Heart right ventricle (tissue), 16 donors: ENCODE results near the gene GTF2A1L. TPM values are rescaled to one million over a fixed set of nuclear protein-coding genes. Genes with fewer than 3 reads are reported as not detected.

ENCODE experiments used
- ATAC-seq, 8 donors: fragments of 200-7000 bp; cut with Tn5 transposase; one replicate each; pipeline ENCODE4 v1.9.1; 2020; ENCODE audit warnings: mild to moderate bottlenecking in 8 of 8, moderate library complexity in 8 of 8, moderate number of reproducible peaks in 1 of 8
- DNase-seq, 2 donors: peaks; one replicate each; pipeline ENCODE4 v3.0.0-alpha.2; 2020
- H3K27ac ChIP-seq, 10 donors: fragments of 200-600 bp; sonication (generic) in 2 of 10; one replicate each; pipeline versions ENCODE4 v1.5.0 to v1.8.0; 2020 to 2022; ENCODE audit warnings: mild to moderate bottlenecking in 3 of 10
- H3K27me3 ChIP-seq, 7 donors: fragments of 200-600 bp; one replicate each; pipeline ENCODE4 v1.8.0; 2021 to 2022; ENCODE audit warnings: mild to moderate bottlenecking in 2 of 7
- H3K36me3 ChIP-seq, 9 donors: fragments of 200-600 bp; sonication (generic) in 1 of 9; one replicate each; pipeline versions ENCODE4 v1.5.0 to v1.8.0; 2020 to 2022; ENCODE audit warnings: mild to moderate bottlenecking in 2 of 9
- H3K4me1 ChIP-seq, 9 donors: fragments of 200-600 bp; sonication (generic) in 1 of 9; one replicate each; pipeline versions ENCODE4 v1.5.0 to v1.8.0; 2020 to 2022; ENCODE audit warnings: mild to moderate bottlenecking in 4 of 9
- H3K4me3 ChIP-seq, 10 donors: fragments of 200-600 bp; sonication (generic) in 2 of 10; one replicate each; pipeline versions ENCODE4 v1.5.0 to v1.8.0; 2020 to 2022; ENCODE audit warnings: mild to moderate bottlenecking in 7 of 10, moderate library complexity in 2 of 10
- H3K9me3 ChIP-seq, 11 donors: fragments of 200-600 bp in 10 of 11; sonication (generic) in 2 of 11; one replicate each; pipeline versions ENCODE4 v1.5.0 to v1.8.0; 2013 to 2022; ENCODE audit warnings: mild to moderate bottlenecking in 2 of 11, control low read depth in 1 of 11, moderate library complexity in 1 of 11
- WGBS, 2 donors: extraction: QIAGEN DNeasy Blood & Tissue Kit; methylation state at CpG; one replicate each; pipeline ENCODE4 v1.1.7; 2013; ENCODE audit warnings: inconsistent platforms in 1 of 2; 5-methylcytosine and 5-hydroxymethylcytosine counted together
- intact Hi-C, 10 donors: fragments of 100-400 bp; cut with DNase I; formaldehyde crosslinking; loops; one replicate each; pipeline versions ENCODE4 v1.11.1 to v1.14.2; 2022
- polyA plus RNA-seq, 2 donors: library from polyadenylated mRNA; stranded (reverse); fragments of 200-250 nt; gene quantifications; one replicate each; pipeline ENCODE4 v1.2.3, GENCODE V29; 2013
- total RNA-seq, 10 donors: library from RNA; stranded (reverse); fragmentation: NEBNext Ultra II Directional in 3 of 10; extraction: Animal tissue kit (Norgen Biotek cat#: 25700) in 3 of 10; gene quantifications; one replicate each; pipeline versions ENCODE4 v1.2.1 to v1.2.4, GENCODE V29; 2021 to 2023
- TF ChIP-seq, protein P1 (sequence below), 9 donors: fragments of 200-600 bp; sonication (generic) in 2 of 9; IDR thresholded peaks; one replicate each; pipeline versions ENCODE4 v1.5.0 to v1.8.0; 2021 to 2022; ENCODE audit warnings: antibody characterized with exemption in 9 of 9, mild to moderate bottlenecking in 5 of 9, moderate library complexity in 1 of 9
- donor health status: Arrhythmogenic right ventricular cardiomyopathy.
- donor health status: ischemic (EF 13 %, LVEDD 7.1; RV severe dilation, severe dysfunction).
- donor health status: healthy with polysubstance abuse.
- donor health status: DM: no; HTN: yes; CAD: no.
- donor health status: DM: no; HTN: no; CAD: no.
- donor health status: ischemic (EF 25% LVEDD 6.9; RV normal size, moderate dysfunction).
- donor health status: ischemic (EF 25% LVEDD 5.7; RV mildly dilated, moderate dysfunction).
- donor health status: healthy.
- donor health status: DM: yes; HTN: yes; CAD: no.
- donor health status: Ischemic cardiomyopathy.
- donor health status: ischemic (EF 35%, LVEDD 5.7; RV mildly dilated, moderate dysfunction).
- donor health status: nonischemic (EF 11% LVEDD 7.7; RV severe dilation, severe dysfunction).
- donor health status: DM: yes; HTN: yes; CAD: no.
- donor health status: PGD.
- donor health status: ischemic (EF 29% LVEDD 5.4; RV normal size, mild dysfunction).
- donor health status: nonischemic (EF 23%, LVEDD 6.1; RV moderate dilation, normal function).

The GTF2A1L gene
- total and polyA plus RNA-seq, 12 donors, result 0.22 to 0.43 TPM; not detected in 10

DNA sequence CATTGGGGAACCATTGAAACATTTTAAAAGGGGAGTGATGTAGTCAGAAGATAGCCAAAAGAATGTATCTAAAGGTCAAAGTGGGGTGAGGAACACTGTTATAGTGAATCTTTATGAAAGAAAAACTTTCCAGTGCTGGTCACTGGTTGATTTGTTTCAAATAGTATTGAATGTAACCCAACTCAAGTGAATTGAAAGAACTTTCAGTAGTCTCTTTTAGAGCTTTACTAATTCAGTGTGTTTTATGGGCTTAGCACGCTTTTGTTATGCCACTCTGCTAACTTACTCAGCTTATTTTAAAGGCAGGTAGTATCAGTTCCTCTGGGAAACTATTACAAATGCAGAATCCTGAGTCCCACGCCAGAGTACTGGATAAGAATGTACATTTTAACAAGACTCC lies 57.3 kb downstream of the GTF2A1L start:
- Histone ChIP-seq H3K27ac (no peak overlapping the region), H3K4me1 (no peaks in the 10 kb centered on the region), H3K9me3 (peaks cover 0 to 7% (median 0%) of the 10 kb centered on the region in 11 donors), H3K36me3 (peaks cover 0 to 11% (median 0%) of the 10 kb centered on the region in 9 donors), H3K27me3 (no peaks in the 10 kb centered on the region), H3K4me3 (no peak overlapping the region)
- intact Hi-C loops, result no loop called here
- ATAC-seq, result no peak
- no peak for DNase-seq
- whole genome bisulfite sequencing, 2 donors, result 91 to 98% methylated on average over 2 of the region's 2 CpGs
- TF ChIP-seq, protein P1, sequence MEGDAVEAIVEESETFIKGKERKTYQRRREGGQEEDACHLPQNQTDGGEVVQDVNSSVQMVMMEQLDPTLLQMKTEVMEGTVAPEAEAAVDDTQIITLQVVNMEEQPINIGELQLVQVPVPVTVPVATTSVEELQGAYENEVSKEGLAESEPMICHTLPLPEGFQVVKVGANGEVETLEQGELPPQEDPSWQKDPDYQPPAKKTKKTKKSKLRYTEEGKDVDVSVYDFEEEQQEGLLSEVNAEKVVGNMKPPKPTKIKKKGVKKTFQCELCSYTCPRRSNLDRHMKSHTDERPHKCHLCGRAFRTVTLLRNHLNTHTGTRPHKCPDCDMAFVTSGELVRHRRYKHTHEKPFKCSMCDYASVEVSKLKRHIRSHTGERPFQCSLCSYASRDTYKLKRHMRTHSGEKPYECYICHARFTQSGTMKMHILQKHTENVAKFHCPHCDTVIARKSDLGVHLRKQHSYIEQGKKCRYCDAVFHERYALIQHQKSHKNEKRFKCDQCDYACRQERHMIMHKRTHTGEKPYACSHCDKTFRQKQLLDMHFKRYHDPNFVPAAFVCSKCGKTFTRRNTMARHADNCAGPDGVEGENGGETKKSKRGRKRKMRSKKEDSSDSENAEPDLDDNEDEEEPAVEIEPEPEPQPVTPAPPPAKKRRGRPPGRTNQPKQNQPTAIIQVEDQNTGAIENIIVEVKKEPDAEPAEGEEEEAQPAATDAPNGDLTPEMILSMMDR (IDR thresholded peaks at IDR 0.05), result no peak

DNA sequence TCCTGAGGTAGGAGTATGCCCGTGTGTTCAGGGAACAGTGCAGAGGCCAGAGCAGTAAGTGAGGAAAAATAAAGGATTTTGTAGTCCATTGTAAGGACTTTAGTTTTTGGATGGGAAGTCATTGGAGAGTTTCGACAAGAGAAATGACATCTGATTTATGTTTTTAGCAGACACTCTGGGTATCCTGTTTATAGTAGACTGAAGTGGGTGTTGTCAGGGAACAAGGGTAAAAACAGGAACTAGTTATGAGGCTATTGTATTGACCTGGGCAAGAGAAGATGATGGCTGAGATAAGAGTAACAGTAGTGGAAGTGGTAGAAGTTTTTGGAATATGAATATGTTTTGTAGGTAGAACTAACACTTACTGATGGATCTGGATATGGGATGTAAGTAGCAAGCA lies 59.8 kb downstream of the GTF2A1L start:
- ATAC-seq, result no peak
- TF ChIP-seq, protein P1 (IDR thresholded peaks at IDR 0.05), result no peak

DNA sequence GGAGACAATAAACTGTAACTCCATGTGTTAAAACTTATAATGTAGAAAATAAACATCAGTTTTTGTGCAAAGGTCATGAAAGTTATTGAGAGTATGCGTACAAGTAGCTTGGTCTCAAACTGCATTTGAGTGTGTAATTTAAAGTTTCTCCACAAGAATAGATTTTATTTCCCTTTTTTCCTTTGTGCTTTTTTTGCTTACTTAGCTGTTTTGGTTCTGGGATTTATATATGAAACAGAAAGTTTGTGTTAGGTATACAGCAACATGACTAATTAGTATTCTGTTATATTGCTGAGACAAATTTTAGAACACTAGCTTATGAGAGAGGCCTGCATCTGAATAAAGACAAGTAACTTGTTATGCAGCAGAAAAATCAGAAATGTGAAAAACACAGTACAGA lies 67.5 kb downstream of the GTF2A1L start:
- WGBS, 2 donors, result 94 to 95% methylated on average over 1 of the region's 1 CpG
- intact Hi-C loops, result no loop called here

More for the DNA sequence above, 59.8 kb downstream of the GTF2A1L start:
- WGBS, 2 donors, result 44 to 52% methylated on average over 2 of the region's 2 CpGs
- Histone ChIP-seq H3K4me3 (no peak overlapping the region), H3K4me1 (no peaks in the 10 kb centered on the region), H3K27me3 (no peaks in the 10 kb centered on the region), H3K9me3 (peaks cover 0 to 7% (median 0%) of the 10 kb centered on the region in 11 donors), H3K36me3 (no peaks in the 10 kb centered on the region), H3K27ac (no peak overlapping the region)
- intact Hi-C loops, result no loop called here
- no peak for DNase-seq

DNA sequence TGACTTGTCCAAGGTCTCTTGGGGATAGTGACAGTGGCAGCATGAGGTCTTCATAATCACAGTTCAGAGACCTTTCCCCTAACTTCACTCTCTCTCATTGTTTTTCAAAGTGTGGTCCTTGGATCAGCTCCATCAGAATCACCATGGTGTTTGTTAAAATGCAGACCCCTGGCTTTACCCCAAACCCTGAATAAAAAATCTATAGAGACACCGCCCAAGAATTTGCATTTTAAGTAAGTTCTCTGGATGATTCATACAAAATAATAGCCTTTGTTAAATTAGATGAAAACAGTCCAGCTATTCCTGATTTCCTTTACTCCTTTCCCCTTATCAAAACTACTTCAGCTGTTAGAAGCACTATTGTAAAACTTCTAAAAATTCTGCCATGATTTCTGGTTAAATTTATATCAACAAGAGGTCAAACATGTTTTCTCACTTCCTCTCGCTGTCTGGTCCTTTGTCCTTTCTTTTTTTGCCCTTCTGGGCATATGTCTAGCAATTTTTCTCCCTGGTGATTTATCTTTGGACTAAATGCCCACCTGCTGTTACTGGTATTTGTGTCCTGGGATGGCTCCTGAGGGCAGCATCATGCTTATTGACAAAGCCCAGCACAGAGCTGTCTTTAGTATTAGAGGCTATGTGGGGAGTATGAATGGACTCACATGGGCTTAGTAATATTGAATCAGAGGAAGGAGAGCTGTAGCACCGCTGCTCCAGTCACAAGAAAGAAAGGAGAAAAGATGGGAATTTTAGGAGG lies 74.5 kb downstream of the GTF2A1L start:
- DNase-seq, result no peak
- H3K4me1 ChIP-seq, result peaks cover 0 to 8% (median 0%) of the 10 kb centered on the region in 9 donors
- no peaks in the 10 kb centered on the region for H3K9me3 ChIP-seq
- TF ChIP-seq, protein P1 (IDR thresholded peaks at IDR 0.05), result no peak
- H3K27me3 ChIP-seq, result no peaks in the 10 kb centered on the region
- intact Hi-C loops, result no loop called here
- H3K4me3 ChIP-seq, result no peak overlapping the region
- 84 to 88% methylated on average over 3 of the region's 3 CpGs for WGBS, 2 donors
- ATAC-seq, result no peak
- no peaks in the 10 kb centered on the region for H3K36me3 ChIP-seq
- no peak overlapping the region for H3K27ac ChIP-seq

More for the DNA sequence above, 67.5 kb downstream of the GTF2A1L start:
- no peaks in the 10 kb centered on the region for H3K27me3 ChIP-seq
- TF ChIP-seq, protein P1 (IDR thresholded peaks at IDR 0.05), result no peak
- DNase-seq, result no peak
- H3K4me3 ChIP-seq, result no peak overlapping the region
- no peaks in the 10 kb centered on the region for H3K4me1 ChIP-seq
- no peak overlapping the region for H3K27ac ChIP-seq
- H3K9me3 ChIP-seq, result no peaks in the 10 kb centered on the region
- no peak for ATAC-seq
- no peaks in the 10 kb centered on the region for H3K36me3 ChIP-seq
